Upper lobe of left lung (tissue), 4 donors: ENCODE measurements around the gene PRKCZ.

Experiments used
- EP300 ChIP-seq, 4 donors: sonication (generic); formaldehyde crosslinking; IDR thresholded peaks; one replicate each; pipeline ENCODE4 v1.5.1; 2017; ENCODE audit warnings: antibody characterized with exemption in 4 of 4, control low read depth in 2 of 4
- POLR2A ChIP-seq, 4 donors: fragments of 450-650 bp; IDR thresholded peaks; one replicate each; pipeline ENCODE4 v1.5.1; 2016 to 2017; ENCODE audit warnings: antibody characterized with exemption in 4 of 4, mild to moderate bottlenecking in 2 of 4
- POLR2AphosphoS5 ChIP-seq, 2 donors: sonication (generic); formaldehyde crosslinking; IDR thresholded peaks; one replicate each; pipeline ENCODE4 v1.5.1; 2017; ENCODE audit warnings: antibody characterized with exemption in 2 of 2
- TF ChIP-seq, protein P1 (sequence below), 6 experiments: fragments of 450-650 bp in 4 of 6; fragments of 200-600 bp in 2 of 6; sonication (generic) in 2 of 6; IDR thresholded peaks; one replicate each; pipeline ENCODE4 v1.5.1; 2016 to 2019; ENCODE audit warnings: antibody characterized with exemption in 6 of 6

- TF ChIP-seq, protein P1, sequence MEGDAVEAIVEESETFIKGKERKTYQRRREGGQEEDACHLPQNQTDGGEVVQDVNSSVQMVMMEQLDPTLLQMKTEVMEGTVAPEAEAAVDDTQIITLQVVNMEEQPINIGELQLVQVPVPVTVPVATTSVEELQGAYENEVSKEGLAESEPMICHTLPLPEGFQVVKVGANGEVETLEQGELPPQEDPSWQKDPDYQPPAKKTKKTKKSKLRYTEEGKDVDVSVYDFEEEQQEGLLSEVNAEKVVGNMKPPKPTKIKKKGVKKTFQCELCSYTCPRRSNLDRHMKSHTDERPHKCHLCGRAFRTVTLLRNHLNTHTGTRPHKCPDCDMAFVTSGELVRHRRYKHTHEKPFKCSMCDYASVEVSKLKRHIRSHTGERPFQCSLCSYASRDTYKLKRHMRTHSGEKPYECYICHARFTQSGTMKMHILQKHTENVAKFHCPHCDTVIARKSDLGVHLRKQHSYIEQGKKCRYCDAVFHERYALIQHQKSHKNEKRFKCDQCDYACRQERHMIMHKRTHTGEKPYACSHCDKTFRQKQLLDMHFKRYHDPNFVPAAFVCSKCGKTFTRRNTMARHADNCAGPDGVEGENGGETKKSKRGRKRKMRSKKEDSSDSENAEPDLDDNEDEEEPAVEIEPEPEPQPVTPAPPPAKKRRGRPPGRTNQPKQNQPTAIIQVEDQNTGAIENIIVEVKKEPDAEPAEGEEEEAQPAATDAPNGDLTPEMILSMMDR (IDR thresholded peaks at IDR 0.05): no peak
- TF ChIP-seq POLR2A (IDR thresholded peaks at IDR 0.05): no peak
- no peak for TF ChIP-seq POLR2AphosphoS5 (IDR thresholded peaks at IDR 0.05)
- TF ChIP-seq EP300 (IDR thresholded peaks at IDR 0.05): no peak
Observed at GRCh38 chr1:2165646-2166045, 115.4 kb downstream of the PRKCZ start.
